Neutrophil (primary cell): ENCODE data around the gene CAND2.
"Not testable (repeated sequence)": the region's sequence is repeated elsewhere in the genome, so short reads cannot be mapped to it uniquely, and the experiment has no call there.

Experiments
- H3K27ac ChIP-seq: fragments of 200-600 bp; sonication (generic); 2 replicates; pipeline ENCODE4 v1.5.1; 2016; ENCODE audit warnings: mild to moderate bottlenecking, moderate library complexity
- H3K27me3 ChIP-seq: fragments of 200-600 bp; sonication (generic); 2 replicates; pipeline ENCODE4 v1.6.0; 2016; ENCODE audit warnings: mild to moderate bottlenecking
- H3K36me3 ChIP-seq: fragments of 200-600 bp; sonication (generic); 2 replicates; pipeline ENCODE4 v1.5.1; 2017
- H3K4me1 ChIP-seq, 2 experiments: fragments of 200-600 bp in 1 of 2; sonication (generic) in 1 of 2; 1 replicate in 1 of 2; 2 replicates in 1 of 2; pipeline versions ENCODE4 v1.5.1 to v1.6.1; 2013 to 2016; ENCODE audit warnings: low read depth in 1 of 2, low read length in 1 of 2, mild to moderate bottlenecking in 1 of 2, moderate library complexity in 1 of 2; ENCODE audit not compliant: control insufficient read depth in 1 of 2, insufficient read depth in 1 of 2
- H3K4me3 ChIP-seq, 2 experiments: fragments of 200-600 bp in 1 of 2; sonication (generic) in 1 of 2; 1 replicate in 1 of 2; 2 replicates in 1 of 2; pipeline ENCODE4 v1.5.1; 2013 to 2016; ENCODE audit warnings: low read depth in 1 of 2, low read length in 1 of 2, mild to moderate bottlenecking in 1 of 2, moderate library complexity in 1 of 2
- H3K9me3 ChIP-seq: fragments of 200-600 bp; sonication (generic); 2 replicates; pipeline ENCODE4 v1.5.1; 2016
- CTCF ChIP-seq: fragments of 200-600 bp; sonication (generic); IDR thresholded peaks from 2 replicates; pipeline ENCODE4 v1.5.1; 2016; ENCODE audit warnings: antibody characterized with exemption

Gene CAND2

GRCh38 chr3:12838179-12838965 is 41.9 kb downstream of the CAND2 start:
- Histone ChIP-seq H3K36me3 (peaks cover 62% of the 10 kb centered on the region), H3K9me3 (no peaks in the 10 kb centered on the region), H3K27me3 (no peaks in the 10 kb centered on the region), H3K27ac (no peak overlapping the region), H3K4me1 (peaks cover 15 to 21% of the 10 kb centered on the region in 2 experiments), H3K4me3 (no peak overlapping the region)
- TF ChIP-seq CTCF = no peak

- no peaks in the 10 kb centered on the region for H3K9me3 ChIP-seq
- no peak overlapping the region for H3K4me3 ChIP-seq
- TF ChIP-seq CTCF = no peak
- peaks cover 52% of the 10 kb centered on the region for H3K36me3 ChIP-seq
- no peaks in the 10 kb centered on the region for H3K27me3 ChIP-seq
- H3K27ac ChIP-seq = no peak overlapping the region
- peaks cover 15 to 21% of the 10 kb centered on the region in 2 experiments for H3K4me1 ChIP-seq
These were observed 42.9 kb downstream of the CAND2 start for GRCh38 chr3:12839156-12839946.

- H3K36me3 ChIP-seq = peaks cover 44% of the 10 kb centered on the region
- H3K27me3 ChIP-seq, H3K27ac ChIP-seq, H3K9me3 ChIP-seq: not testable (repeated sequence)
- H3K4me1 ChIP-seq = peaks cover 15 to 21% of the 10 kb centered on the region in 2 experiments
- H3K4me3 ChIP-seq = peak overlapping the region in 1 of 2 experiments; percentile 93
These were observed 43.7 kb downstream of the CAND2 start for GRCh38 chr3:12840148-12840547.

- Histone ChIP-seq H3K4me3 (peak overlapping the region; percentile 76 to 93), H3K36me3 (peaks cover 39% of the 10 kb centered on the region), H3K27ac (peak overlapping the region; percentile 93), H3K9me3 (no peaks in the 10 kb centered on the region), H3K27me3 (no peaks in the 10 kb centered on the region), H3K4me1 (peaks cover 15 to 21% of the 10 kb centered on the region in 2 experiments)
- TF ChIP-seq CTCF = no peak
These were observed 44.2 kb downstream of the CAND2 start for GRCh38 chr3:12840591-12841148.

- Histone ChIP-seq H3K27me3 (no peaks in the 10 kb centered on the region), H3K4me1 (peaks cover 15 to 21% of the 10 kb centered on the region in 2 experiments), H3K27ac (peak within 1 kb of the TSS; percentile 93), H3K4me3 (peak within 1 kb of the TSS; percentile 76 to 93), H3K9me3 (no peaks in the 10 kb centered on the region), H3K36me3 (peaks cover 32% of the 10 kb centered on the region)
- TF ChIP-seq CTCF = peak; percentile 91
These were observed 44.9 kb downstream of the CAND2 start, which contains the start of gene RPL32 for GRCh38 chr3:12841149-12841969. TSS of gene RPL32 (minus strand) at chr3:12841565. CDS start at chr3:12840237, 1,328 bp downstream.
